ENCODE measurements around the gene GOLIM4.
A peak's percentile ranks its signal among the peaks of the same experiment; 100 is the strongest.

The GOLIM4 gene

DNA sequence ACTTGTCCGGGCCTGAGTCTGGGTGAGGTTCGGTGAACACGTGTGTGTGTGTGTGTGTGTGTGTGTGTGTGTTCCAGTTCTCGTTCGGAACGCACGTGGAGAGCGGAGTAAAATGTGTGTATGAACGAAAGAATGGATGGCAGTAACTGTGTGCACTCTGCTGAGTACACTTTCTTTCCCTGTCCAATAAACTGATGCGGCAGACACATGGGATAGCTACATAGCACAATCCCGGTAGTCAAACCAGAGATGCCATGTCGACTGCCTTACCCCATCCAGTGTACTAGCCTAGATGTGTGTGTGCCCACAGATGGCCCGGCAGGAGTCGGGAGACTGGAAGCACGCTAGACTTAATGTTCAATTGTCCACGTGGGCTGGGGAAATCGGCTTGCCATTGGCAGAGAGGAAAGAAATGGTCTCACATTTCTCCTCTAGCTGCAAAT lies 507 bp upstream of the GOLIM4 start:
- DNase-seq, result peak; percentile 18

DNA sequence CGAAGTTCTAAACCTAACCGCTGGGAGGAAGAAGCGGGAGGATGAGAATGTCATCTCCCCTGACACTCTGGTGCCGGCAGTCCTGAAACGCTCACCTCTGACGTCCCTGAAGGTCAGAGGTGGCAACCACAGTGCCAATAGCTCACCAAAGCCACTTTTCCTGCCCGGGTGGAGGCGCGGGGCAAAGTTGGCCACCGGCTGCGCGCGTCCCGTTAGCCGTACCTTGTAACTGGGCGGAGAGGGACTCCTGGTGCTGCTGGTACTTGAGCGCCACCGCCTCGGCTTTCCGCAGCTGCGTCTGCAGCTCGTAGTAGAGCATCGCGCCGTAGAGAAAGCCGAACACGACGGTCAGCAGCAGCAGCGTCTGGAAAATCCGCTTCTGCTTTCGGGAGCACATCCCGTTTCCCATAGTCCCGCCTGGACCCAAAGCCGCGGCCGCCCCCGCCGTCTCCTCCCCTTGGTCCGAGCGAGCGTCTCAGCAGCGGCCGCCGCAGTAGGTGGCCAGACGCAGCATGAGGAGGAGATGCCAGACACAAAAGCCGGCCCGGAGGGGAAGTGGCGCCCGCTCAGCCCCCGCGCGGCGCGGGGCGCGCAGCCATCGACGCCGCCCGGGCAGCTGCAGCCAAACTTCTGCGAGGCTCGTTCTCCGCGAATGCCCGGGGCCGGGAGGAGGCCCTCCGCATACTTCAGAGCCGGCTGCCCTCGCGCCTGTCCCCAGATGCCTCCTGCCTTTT lies 680 bp downstream of the GOLIM4 start:
- DNase-seq, result peak; percentile 36

DNA sequence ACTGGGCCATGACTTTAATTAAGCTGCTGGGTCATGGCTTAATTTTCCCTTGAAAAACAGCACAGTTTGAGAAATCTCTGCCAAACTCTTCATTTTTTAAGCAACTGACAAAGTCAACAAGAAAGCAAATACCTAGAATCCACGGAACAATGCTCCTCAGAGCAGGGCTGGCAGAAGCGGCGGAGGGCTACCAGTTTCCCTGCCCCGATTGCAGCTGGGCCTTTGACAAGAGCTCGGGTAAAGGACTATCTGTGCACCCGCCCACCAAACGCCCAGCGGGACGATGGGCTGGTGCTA lies 1.2 kb downstream of the GOLIM4 start:
- DNase-seq, result no peak

DNA sequence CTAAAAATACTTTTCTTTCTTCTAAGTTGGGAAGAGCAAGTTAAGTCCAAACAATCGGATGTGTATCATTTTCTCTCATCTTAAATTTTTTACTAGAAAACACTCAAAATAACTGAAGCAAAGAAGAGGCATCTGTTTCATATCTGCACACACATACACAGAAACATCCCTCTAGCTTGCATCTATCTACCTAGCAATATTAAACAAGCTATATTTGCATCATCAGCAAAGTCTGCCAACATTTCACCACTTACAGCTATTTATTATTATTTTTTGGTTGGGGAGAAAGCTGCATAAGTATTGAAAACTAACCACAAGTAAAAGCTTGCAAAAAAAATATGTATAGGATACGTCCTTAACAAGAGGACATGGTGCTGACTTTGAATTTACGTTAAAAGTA lies 1.9 kb downstream of the GOLIM4 start:
- no peak for DNase-seq

DNA sequence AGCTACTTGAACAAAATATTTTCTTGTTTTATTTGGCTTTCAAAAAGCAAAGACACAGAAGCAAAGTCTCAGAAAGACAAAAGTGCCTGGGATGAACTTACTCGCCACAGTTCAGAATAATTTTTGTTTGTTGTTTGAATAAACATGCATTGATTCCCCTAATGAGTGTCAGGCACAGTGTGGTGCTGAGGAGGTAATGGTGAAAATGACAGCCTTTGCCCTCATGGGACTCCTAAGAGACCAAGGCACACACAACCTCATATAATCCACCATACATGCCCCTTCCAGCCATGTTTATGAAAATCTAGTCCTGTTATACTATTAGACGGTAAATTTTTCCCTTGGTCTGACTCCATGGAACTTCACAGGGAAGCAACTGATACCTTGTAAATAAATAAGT lies 2.5 kb downstream of the GOLIM4 start:
- DNase-seq, result no peak

DNA sequence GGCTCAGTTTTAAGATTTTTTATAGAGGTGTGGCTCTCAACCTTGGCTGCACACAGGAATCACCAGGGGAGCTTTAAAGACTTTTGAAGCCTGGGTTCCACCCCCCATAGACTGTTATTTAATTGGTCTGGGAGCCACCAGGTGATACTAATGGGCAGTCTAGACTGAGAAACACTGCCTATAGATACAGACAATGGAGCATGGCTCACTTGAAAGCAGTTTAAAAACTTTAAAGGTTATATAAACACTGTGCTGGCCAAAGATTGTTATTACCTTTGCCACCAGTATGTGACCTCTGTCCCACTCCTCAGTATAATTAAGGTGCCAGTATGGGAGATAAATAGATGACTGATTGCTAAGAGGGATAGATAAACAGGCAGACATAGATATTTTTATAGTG lies 3.8 kb downstream of the GOLIM4 start:
- no peak for DNase-seq

DNA sequence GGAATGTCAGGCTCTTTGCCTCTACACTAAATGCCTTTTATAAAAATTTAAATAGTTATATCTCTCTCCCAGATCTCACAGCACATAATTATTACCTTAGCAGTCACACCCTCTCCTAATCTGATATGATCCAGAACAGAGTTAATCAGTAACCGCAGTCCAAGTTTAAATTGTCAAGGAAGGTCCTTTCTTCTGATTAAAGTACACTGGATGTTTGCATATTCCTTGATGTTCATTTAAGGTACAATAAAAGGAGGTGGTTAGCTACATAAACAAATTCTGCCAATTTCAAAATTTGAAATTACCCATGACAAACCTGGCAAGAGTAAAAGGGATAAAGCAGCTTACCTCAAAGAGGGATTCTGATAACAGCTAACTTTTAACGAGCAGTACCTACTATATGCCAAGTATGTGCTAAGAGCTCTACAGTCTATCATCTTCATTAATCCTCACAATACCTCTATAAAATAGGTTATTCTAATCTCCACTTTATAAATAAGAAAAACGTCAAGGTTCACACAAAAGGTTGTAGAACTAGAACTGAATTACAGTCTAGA lies 4.3 kb downstream of the GOLIM4 start:
- no peak for DNase-seq

DNA sequence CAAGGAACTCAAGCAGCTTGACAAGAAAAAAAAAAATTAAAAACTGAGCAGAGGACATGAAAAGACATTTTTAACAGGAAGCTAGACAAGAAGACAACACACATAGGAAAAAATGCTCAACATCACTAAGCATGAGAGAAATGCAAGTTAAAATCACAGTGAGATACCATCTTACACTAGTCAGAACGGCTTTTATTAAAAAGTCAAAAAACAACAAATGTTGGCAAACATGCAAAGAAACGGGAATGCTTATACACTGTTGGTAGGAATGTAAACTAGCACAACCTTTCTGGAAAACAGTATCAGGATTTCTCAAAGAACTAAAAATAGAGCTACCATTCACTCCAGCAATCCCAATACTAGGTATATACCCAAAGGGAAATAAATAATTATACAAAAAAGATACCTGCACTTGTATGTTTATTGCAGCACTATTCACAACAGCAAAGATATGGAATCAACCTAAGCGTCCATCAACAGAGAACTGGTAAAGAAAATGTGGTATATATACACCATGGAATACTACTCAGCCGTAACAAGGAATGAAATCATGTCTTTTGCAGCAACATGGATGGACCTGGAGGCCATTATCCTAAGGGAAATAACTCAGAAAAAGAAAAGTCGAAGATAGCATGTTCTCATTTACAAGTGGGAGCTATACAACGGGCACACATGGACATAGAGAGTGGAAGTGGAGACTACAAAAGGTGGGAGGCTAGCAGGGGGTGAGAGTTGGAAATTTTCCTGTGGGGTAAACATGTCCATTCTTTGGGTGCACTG lies 5.2 kb downstream of the GOLIM4 start:
- no peak for DNase-seq

DNA sequence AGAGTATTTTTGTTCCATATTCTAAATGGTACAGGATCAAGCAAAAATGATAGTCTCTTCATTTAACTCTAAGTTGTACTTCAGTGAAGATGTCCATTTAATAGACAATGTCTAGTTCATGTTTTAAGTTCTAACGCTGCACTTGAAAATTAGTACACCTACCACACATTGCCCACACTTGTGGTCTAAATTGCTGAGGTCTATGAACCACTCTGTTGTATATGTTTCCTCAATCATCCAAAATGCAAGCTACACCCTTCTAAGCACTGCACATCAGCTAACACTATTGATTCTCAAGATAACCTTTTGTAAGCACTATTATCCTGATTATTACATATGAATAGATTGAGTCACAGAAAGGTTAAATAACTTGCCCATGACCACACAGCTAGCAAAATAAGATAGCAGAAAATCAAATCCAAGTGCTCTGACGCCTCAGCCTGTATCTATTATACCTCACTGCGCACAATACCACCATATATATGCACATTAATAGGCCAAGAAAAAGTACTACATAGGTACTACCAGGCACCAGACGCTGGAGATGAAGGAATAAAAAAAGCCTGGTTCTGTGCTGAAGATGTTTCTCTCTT lies 6.4 kb downstream of the GOLIM4 start:
- DNase-seq, result no peak

DNA sequence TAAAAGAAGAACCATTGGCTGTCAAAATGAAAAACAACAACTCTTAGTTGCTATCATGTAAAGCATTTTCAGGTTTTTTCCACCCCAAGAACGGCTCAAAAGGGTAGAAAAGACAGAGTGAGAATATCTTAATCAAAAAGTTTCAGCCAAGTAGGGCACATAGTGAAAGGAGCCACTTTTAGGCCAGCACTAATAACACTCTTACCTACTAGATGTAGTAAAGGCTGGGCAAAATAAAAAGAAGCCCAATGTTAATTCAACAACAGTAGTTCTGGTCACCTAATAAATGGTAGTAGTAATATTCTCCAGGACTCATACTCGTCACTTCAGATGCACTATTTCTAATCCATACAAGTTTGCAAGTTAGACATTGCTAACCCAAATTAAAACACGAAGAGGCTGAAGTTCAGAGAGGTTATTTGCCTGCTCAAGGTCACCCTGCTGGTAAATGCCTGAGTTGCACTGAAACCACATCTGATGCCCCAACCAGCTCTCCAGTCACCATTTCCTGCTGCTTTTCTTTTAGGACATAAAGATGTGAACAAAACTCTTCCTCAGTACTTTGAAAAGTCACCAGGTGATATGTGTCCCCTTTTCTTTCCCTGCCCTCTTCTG lies 7.5 kb downstream of the GOLIM4 start:
- peak; percentile 2 for DNase-seq

DNA sequence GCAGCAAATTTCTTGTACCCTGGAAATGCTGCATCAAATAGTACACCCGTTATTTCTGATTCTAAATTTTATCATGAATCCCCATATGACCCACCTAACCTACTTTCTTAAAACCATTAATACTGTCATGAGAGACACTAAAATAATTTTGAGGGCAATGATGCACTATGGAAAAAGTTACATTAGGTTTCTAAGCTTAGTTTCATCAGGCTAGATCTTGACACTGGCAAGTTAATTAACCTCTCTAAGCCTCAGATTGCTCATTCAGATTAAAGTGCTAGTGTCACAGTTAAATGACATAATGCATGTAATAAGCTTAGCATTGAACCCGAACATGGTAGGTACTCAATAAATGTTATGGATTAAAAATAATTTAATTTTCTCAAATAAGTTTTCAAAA lies 8.2 kb downstream of the GOLIM4 start:
- no peak for DNase-seq

DNA sequence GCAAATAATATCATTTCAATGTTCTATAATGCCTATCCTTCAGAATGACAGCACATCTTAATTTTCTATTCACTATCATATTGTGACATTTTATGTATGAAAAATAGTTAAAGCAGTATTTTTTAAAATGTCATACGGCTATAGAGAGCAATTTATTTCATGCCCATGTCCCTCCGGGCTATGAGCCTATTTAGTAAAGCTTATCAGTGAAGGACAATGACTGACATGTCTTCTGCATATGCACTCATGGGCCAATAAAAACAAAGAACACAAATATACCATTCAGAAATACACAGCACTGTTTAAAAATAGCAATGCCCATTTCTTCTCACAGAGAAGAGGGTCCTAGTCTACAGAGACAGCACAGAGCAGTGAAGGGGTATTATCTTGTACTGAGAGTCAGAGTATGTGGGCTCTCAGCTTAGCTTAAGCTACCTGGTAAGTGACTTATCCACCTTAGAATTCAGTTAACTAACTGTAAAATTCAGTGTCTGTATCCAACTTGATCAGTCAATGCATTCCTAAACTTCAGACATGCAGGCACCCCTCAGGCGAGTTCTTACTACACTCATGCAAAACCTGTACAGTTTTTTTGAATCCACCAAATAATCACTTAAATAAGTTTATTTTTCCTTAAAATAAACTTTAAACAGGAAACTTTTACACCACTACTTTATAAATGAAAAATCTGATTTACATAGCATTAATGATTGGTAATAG lies 9.0 kb downstream of the GOLIM4 start:
- DNase-seq, result no peak

DNA sequence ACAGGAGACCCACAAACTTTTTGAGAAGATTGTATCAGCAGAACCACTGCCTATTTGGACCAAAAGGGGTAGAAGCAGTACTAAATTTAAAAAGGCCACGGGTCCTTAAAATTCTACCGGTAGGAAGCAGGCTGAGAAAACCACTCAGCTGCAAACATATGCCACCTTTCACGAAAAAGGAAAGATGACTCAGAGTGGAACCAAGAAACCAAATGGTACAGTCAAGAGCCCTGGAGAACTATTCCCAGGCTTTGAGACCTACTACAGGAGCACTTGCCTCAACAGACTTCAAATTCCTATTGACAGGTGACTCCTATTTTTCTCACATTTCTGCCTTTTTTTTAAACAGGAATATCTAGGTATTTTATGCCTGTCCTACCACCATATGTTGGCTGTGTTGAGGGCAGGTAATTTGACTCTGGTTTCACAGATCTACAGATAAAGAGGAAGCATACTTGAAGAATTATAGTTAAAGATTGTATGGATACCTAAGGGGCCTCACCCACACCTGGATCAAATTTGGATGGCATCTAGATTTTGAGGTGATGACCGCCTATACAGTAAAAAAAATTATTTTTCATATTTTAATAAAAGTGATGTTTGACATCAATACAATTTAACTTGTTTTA lies 10.1 kb downstream of the GOLIM4 start:
- no peak for DNase-seq

DNA sequence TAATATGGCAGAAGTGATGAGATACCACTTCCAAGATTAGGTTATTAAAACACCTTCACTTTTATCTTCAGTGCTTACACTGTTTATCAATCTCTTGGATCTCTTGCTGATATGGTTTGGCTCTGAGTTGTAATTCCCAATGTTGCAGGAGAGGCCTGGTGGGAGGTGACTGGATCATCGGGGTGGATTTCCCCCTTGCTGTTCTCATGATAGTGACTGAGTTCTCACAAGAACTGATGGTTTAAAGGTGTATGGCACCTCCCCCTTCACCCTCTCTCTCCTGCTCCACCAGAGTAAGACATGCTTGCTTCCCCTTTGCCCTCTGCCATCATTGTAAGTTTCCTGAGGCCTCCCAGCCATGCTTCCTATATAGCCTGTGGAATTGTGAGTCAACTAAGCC lies 11.8 kb downstream of the GOLIM4 start:
- no peak for DNase-seq

DNA sequence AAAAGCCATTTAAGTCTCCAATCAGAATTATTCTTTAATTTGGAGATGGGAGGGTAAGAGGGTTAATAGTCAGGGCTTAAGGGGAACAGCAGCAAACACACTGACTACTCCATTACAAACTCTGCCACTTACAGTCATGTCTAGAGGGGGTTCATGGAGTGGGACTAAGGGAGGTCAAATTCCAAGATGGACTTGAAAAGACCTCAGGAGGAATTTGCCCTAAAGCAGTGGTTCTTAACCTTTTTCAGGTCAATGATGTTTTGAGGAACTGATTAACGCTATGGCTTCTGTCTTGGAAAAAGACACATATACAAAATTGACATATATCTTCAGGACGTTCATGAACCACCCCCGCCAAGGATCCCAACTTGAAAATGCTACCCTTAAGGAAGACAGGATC lies 13.9 kb downstream of the GOLIM4 start:
- DNase-seq, result no peak

DNA sequence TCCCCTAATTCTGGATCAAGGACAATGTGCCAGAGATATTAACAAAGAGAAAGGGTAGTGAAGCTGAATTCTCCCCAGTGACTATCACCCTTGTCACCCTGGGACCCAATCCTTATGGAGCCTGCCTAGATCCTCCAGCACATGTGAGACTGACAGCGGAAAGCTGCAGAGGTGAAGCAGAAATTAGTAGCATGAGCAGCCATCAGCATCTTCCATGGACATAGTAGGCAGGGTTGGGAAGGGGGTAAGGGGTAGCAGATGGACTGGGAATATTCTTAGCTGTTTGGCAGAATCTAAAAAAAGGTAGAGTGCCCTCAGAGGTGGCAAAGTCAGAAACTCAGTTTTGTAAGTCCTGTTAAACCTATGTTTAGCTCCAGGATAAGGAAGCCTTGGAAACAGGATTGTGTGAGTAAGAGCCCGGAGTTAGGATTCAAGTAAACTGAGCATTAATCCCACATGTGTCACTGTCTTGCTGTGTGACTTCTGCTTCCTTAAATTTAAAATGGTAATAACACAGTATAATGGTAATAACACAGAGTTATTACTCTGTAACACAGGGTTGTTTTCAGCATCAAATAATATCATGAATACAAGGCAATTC lies 14.5 kb downstream of the GOLIM4 start:
- no peak for DNase-seq

DNA sequence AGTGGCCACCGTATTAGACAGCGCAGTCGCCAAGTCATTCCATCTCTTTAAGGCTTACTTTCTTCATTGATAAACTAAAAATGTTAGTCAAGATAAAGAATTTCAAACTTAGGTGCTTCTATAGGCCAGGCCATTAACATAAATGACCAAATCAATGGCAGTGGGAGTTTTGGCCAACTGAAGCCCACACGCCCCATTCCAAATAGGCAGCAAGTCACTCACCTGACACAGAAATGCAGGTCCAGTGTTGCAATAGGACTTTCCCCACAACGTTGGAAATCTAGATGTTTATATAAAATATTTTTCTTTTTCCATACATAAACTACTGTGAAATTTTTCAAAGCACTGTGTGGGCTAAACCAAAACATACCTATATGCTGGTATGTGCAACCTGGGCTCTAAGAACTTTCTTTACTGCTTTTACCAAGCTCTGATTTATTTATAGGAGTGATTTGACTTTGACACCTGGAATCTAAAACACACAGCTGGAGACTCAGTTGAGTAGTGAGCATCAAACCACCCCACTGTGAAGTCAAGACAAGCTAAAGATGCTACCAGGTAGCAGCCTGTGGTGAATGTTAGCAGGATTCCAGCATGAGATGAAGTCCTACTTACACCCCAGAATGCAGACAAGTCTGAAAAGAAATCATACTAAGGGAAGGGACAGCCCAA lies 15.1 kb downstream of the GOLIM4 start:
- DNase-seq, result no peak

DNA sequence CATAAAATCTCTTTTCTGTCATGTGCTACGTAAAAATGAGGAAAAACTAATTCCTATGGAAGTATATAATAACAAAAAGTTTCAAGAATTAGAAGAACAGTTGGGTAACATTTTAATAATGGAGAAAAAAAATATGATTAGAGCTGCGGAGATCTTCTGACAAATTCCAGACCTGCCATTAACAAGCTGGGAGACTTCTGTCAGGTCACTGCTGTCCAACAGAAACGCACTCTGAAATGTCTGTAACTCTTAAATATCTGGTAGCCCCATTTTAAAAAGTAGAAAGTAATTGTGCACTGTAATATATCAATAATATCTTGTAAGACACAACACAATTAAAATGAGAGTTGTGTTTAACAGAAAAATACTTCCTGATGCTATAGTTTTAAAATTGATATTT lies 15.7 kb downstream of the GOLIM4 start:
- DNase-seq, result no peak

DNA sequence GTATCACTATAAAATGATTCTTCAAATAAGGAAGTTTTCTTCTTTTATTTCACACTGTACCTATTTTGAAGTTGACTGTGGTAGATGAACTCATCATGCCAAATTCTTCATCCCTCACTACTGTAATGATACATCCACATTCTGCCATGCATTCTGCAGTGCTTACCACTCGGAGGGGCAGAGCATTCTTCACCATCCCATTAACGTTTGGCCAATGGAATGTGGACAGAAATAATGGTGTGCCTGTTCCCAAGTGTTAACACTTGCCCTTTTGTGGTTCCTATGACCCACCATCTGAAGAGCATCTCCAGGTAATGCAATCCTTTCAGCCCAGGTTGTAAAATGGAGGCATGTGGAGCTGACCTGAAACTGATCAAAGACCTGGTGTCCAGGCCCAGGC lies 18.6 kb downstream of the GOLIM4 start:
- no peak for DNase-seq

DNA sequence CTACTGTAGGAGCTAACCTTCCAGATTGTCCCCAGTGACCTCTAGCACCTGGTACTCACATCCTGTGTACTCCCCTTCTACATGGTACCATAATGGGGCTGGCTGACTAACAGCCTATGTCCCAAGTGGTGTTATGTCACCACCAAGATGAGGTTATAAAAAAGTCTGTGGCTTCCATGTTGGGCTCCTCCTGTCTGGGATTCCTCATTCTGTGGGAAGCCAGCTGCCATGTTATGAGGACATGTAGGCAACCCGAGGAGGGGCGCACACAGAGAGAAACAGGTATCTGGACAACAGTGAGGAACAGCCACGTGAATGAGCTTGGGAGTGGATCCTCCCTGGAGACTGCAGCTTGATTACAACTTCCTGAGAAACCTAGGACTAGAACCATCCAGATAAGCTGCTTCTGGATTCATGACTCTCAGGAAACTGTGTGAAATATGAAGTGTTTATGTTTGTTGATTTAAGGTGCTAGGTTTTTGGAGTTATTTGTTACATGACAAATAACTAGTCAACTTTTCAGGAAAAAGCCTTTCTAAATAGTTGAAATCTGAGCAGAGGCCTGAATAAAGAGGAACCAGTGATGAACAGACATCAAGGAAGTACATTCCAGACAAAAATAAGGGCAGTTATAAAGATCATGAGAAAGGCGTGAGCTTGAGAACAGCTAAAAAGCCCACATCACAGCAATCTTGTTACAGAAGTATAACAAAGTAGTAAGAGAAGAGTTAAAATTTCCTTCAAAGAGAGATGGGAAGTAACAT lies 21.7 kb downstream of the GOLIM4 start:
- no peak for DNase-seq

DNA sequence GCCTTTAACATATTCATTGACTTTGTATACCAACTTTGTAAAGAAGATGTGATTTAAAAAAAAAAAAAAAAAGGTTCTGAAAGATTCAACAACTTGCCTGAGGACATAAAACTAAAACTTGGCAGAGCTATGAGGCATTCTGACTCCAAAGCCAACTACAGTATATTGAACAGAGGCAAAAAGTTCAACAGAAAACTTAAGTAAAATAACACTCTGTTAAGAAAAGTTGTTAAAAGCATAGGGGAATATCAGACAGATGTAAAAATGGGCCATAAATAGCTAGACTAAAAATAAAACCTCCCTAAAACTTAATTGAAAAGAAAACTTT lies 23.4 kb downstream of the GOLIM4 start:
- DNase-seq, result no peak
